Measurements from ENCODE around the gene RYR2. TPM values are rescaled to one million over a fixed set of nuclear protein-coding genes. Genes with fewer than 3 reads are reported as not detected.

RYR2 gene
- total and polyA plus RNA-seq, 2 experiments from 2014 or later = 0.50 to 0.95 TPM

GRCh38 chr1:237671935-237672334, 630.0 kb downstream of the RYR2 start:
- no peaks in the 10 kb centered on the region for H3K9me3 ChIP-seq (ENCODE audit: low read depth)
- no peaks in the 10 kb centered on the region for H3K79me2 ChIP-seq
- no peaks in the 10 kb centered on the region for H3K9me2 ChIP-seq (replicated peaks; ENCODE audit: insufficient read depth)
- H3K4me2 ChIP-seq = no peak overlapping the region
- no peaks in the 10 kb centered on the region for H3K27me3 ChIP-seq
- no peaks in the 10 kb centered on the region for H3K4me1 ChIP-seq (ENCODE audit: insufficient read depth)
- H2AFZ ChIP-seq = no peak overlapping the region
- DNase-seq (ENCODE audit: low spot score) = no peak
- no peaks in the 10 kb centered on the region for H4K20me1 ChIP-seq (ENCODE audit: insufficient read depth, poor library complexity, severe bottlenecking)
- H3K36me3 ChIP-seq (replicated peaks; ENCODE audit: insufficient read depth, low read depth) = no peaks in the 10 kb centered on the region
- TF ChIP-seq, protein P1, sequence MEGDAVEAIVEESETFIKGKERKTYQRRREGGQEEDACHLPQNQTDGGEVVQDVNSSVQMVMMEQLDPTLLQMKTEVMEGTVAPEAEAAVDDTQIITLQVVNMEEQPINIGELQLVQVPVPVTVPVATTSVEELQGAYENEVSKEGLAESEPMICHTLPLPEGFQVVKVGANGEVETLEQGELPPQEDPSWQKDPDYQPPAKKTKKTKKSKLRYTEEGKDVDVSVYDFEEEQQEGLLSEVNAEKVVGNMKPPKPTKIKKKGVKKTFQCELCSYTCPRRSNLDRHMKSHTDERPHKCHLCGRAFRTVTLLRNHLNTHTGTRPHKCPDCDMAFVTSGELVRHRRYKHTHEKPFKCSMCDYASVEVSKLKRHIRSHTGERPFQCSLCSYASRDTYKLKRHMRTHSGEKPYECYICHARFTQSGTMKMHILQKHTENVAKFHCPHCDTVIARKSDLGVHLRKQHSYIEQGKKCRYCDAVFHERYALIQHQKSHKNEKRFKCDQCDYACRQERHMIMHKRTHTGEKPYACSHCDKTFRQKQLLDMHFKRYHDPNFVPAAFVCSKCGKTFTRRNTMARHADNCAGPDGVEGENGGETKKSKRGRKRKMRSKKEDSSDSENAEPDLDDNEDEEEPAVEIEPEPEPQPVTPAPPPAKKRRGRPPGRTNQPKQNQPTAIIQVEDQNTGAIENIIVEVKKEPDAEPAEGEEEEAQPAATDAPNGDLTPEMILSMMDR (IDR thresholded peaks at IDR 0.05; ENCODE audit: poor library complexity) = no peak
- no peak for TF ChIP-seq EZH2phosphoT487 (IDR thresholded peaks at IDR 0.05; ENCODE audit: low read depth, severe bottlenecking, unreplicated experiment)
- TF ChIP-seq EZH2 (IDR thresholded peaks at IDR 0.05; ENCODE audit: borderline replicate concordance) = no peak
- 94% methylated on average over 6 of the region's 6 CpGs for whole genome bisulfite sequencing (ENCODE audit: low lambda C conversion rate, missing lambda C conversion rate)
- H3K4me3 ChIP-seq = no peak overlapping the region
- H3K27ac ChIP-seq = no peak overlapping the region

- TF ChIP-seq, protein P1 (IDR thresholded peaks at IDR 0.05; ENCODE audit: poor library complexity) = peak; percentile 39
- no peak for TF ChIP-seq EZH2 (IDR thresholded peaks at IDR 0.05; ENCODE audit: borderline replicate concordance)
- Histone ChIP-seq H3K9me2 (replicated peaks; ENCODE audit: insufficient read depth) (no peaks in the 10 kb centered on the region), H3K4me2 (no peak overlapping the region), H3K36me3 (replicated peaks; ENCODE audit: insufficient read depth, low read depth) (no peaks in the 10 kb centered on the region), H4K20me1 (ENCODE audit: insufficient read depth, poor library complexity, severe bottlenecking) (no peaks in the 10 kb centered on the region), H3K27me3 (no peaks in the 10 kb centered on the region), H3K27ac (no peak overlapping the region), H3K4me1 (ENCODE audit: insufficient read depth) (no peaks in the 10 kb centered on the region), H2AFZ (no peak overlapping the region), H3K9me3 (ENCODE audit: low read depth) (no peaks in the 10 kb centered on the region), H3K4me3 (no peak overlapping the region), H3K79me2 (no peaks in the 10 kb centered on the region)
- peak; percentile 30 for DNase-seq (ENCODE audit: low spot score)
- WGBS (ENCODE audit: low lambda C conversion rate, missing lambda C conversion rate) = 39% methylated on average over 2 of the region's 2 CpGs
Observed at GRCh38 chr1:237672748-237673147, 630.8 kb downstream of the RYR2 start.

- TF ChIP-seq, protein P1 (IDR thresholded peaks at IDR 0.05; ENCODE audit: poor library complexity) = no peak
- TF ChIP-seq EZH2 (IDR thresholded peaks at IDR 0.05; ENCODE audit: borderline replicate concordance) (no peak), EZH2phosphoT487 (IDR thresholded peaks at IDR 0.05; ENCODE audit: low read depth, severe bottlenecking, unreplicated experiment) (no peak)
- 86% methylated on average over 3 of the region's 3 CpGs for WGBS (ENCODE audit: low lambda C conversion rate, missing lambda C conversion rate)
Observed at GRCh38 chr1:237673631-237674030, 631.6 kb downstream of the RYR2 start.

GRCh38 chr1:237677979-237678378, 636.0 kb downstream of the RYR2 start:
- WGBS (ENCODE audit: low lambda C conversion rate, missing lambda C conversion rate) = 20% methylated on average over 3 of the region's 3 CpGs
- H3K4me3 ChIP-seq = no peak overlapping the region
- H3K36me3 ChIP-seq (replicated peaks; ENCODE audit: insufficient read depth, low read depth) = no peaks in the 10 kb centered on the region
- H3K4me2 ChIP-seq = peak overlapping the region; percentile 34
- H3K27me3 ChIP-seq = no peaks in the 10 kb centered on the region
- no peaks in the 10 kb centered on the region for H3K9me3 ChIP-seq (ENCODE audit: low read depth)
- peak; percentile 20 for DNase-seq (ENCODE audit: low spot score)
- no peaks in the 10 kb centered on the region for H3K79me2 ChIP-seq
- no peaks in the 10 kb centered on the region for H4K20me1 ChIP-seq (ENCODE audit: insufficient read depth, poor library complexity, severe bottlenecking)
- no peak overlapping the region for H2AFZ ChIP-seq
- H3K4me1 ChIP-seq (ENCODE audit: insufficient read depth) = no peaks in the 10 kb centered on the region
- TF ChIP-seq, protein P1 (IDR thresholded peaks at IDR 0.05; ENCODE audit: poor library complexity) = peak; percentile 66
- TF ChIP-seq EZH2 (IDR thresholded peaks at IDR 0.05; ENCODE audit: borderline replicate concordance) = no peak
- H3K9me2 ChIP-seq (replicated peaks; ENCODE audit: insufficient read depth) = no peaks in the 10 kb centered on the region
- no peak overlapping the region for H3K27ac ChIP-seq

More at GRCh38 chr1:237673631-237674030, 631.6 kb downstream of the RYR2 start:
- no peak overlapping the region for H2AFZ ChIP-seq
- no peaks in the 10 kb centered on the region for H3K4me1 ChIP-seq (ENCODE audit: insufficient read depth)
- H3K4me2 ChIP-seq = no peak overlapping the region
- no peaks in the 10 kb centered on the region for H3K9me3 ChIP-seq (ENCODE audit: low read depth)
- H3K4me3 ChIP-seq = no peak overlapping the region
- H3K36me3 ChIP-seq (replicated peaks; ENCODE audit: insufficient read depth, low read depth) = no peaks in the 10 kb centered on the region
- H4K20me1 ChIP-seq (ENCODE audit: insufficient read depth, poor library complexity, severe bottlenecking) = no peaks in the 10 kb centered on the region
- DNase-seq (ENCODE audit: low spot score) = no peak
- H3K27me3 ChIP-seq = no peaks in the 10 kb centered on the region
- H3K79me2 ChIP-seq = no peaks in the 10 kb centered on the region
- no peak overlapping the region for H3K27ac ChIP-seq
- H3K9me2 ChIP-seq (replicated peaks; ENCODE audit: insufficient read depth) = no peaks in the 10 kb centered on the region

Measured in hepatocyte (in vitro differentiated cells).